Cardiac fibroblast (primary cell): ENCODE results near the gene SLC25A23.
A peak's percentile ranks its signal among the peaks of the same experiment; 100 is the strongest.

Experiments
- DNase-seq, 2 donors: peaks; one replicate each; pipeline versions ENCODE4 v3.0.0 to v3.0.0-alpha.2; 2010; ENCODE audit warnings: low read depth in 2 of 2
- H3K4me3 ChIP-seq, 2 donors: replicated peaks in 1 of 2; 1 replicate in 1 of 2; 2 replicates in 1 of 2; pipeline ENCODE4 v1.5.1; 2011; ENCODE audit warnings: low read depth in 2 of 2, low read length in 2 of 2, mild to moderate bottlenecking in 2 of 2, moderate library complexity in 1 of 2
- TF ChIP-seq, protein P1 (sequence below): IDR thresholded peaks from one replicate; pipeline ENCODE4 v1.5.1; 2011; ENCODE audit warnings: low read depth, mild to moderate bottlenecking, low read length, inconsistent platforms

The SLC25A23 gene

DNA sequence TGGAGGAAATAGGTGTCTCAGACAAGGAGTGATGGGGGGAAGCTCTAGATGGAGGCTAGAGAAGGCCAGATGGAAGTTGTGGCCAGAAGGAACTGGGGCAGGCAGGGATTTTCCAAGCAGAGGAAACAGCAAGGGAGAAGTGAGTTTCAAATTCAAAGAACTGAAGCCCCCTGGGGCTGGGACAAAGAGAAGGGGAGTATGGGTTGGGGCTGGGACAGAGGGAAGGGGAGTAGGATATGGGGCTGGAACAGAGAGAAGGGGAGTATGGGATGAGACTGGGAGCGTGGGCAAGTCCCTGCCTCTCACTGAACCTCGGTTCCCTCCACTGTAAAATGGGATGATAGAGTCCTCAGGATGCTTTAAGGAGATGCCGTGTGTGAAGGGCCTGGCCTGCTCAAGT lies 64.8 kb downstream of the SLC25A23 start:
- TF ChIP-seq, protein P1, sequence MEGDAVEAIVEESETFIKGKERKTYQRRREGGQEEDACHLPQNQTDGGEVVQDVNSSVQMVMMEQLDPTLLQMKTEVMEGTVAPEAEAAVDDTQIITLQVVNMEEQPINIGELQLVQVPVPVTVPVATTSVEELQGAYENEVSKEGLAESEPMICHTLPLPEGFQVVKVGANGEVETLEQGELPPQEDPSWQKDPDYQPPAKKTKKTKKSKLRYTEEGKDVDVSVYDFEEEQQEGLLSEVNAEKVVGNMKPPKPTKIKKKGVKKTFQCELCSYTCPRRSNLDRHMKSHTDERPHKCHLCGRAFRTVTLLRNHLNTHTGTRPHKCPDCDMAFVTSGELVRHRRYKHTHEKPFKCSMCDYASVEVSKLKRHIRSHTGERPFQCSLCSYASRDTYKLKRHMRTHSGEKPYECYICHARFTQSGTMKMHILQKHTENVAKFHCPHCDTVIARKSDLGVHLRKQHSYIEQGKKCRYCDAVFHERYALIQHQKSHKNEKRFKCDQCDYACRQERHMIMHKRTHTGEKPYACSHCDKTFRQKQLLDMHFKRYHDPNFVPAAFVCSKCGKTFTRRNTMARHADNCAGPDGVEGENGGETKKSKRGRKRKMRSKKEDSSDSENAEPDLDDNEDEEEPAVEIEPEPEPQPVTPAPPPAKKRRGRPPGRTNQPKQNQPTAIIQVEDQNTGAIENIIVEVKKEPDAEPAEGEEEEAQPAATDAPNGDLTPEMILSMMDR = no peak
- DNase-seq = no peak

DNA sequence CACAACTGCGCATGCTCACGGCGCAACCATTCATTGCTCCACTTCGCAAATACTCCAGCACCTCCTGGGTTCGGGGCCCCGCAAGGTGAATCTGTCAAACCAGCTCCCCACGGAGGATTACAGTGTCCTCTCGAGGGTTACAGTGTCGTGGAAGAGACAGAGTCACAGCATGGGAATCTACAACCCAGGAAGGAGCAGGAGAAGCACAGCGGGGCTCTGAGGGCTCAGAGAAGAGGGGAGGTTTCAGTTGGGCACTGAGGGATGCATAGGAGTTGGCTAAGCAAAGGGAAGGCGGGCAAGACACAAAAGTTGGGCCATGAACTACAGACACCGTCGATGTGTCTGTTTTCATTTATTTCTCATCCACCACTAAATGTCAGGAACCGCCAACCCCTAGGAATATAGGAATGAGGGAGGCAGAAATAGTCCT lies 65.6 kb downstream of the SLC25A23 start:
- TF ChIP-seq, protein P1 = no peak
- DNase-seq = no peak
- peak overlapping the region; percentile 86 to 90 for H3K4me3 ChIP-seq

More for the DNA sequence above, 64.8 kb downstream of the SLC25A23 start:
- H3K4me3 ChIP-seq = no peak overlapping the region

DNA sequence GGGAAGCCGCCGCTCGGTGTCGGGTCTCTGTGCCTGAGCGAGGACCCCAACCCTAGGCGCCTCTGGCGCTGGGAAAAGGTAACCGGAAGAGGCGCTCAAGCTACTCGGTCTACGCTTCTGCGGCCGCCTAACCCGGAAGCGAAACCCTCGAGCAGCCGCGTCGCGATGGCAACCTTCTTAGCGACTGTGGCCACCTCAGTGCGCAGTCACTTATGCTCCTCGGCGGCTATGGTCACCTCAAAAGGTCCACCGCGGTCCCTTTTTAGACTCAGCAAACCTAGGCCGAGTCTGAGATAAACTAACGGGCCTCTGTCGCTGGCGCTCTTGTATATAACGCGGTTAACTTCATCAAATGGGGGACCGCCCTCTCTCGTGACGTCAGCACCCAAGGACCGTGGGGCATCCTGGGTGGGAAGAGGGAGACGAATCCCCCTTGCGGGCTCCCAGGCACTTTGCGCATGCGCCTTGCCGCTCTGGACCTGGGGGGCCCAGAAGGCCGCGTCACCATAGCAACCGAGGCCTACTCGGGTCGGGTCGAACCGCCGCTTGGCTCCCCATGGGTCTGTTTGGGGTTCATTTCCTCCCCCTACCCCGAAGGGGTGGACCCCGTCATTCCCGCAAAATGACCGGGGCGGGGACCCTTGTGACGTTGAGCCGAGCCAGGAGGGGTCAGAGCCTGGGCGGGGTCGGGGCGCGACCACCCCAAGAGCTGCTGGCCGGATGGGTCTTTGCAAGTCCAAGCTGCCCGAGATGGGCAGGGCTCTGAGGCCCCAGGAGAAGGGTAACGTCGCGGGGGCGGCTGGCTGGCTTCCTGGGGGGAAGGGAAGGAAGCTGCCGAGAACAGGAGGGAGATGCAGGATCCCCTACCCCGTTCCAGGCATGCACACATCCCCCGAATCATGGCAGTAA lies 66.3 kb downstream of the SLC25A23 start, which contains the start of gene GTF2F1:
GTF2F1 (minus strand) TSS at position 91 of the 909 bp plus-strand sequence. CDS start 169 bp downstream, outside the sequence.
- peak; percentile 97 to 98 for DNase-seq
- H3K4me3 ChIP-seq = peak within 1 kb of the TSS; percentile 86 to 90
- TF ChIP-seq, protein P1 = peak; percentile 33

DNA sequence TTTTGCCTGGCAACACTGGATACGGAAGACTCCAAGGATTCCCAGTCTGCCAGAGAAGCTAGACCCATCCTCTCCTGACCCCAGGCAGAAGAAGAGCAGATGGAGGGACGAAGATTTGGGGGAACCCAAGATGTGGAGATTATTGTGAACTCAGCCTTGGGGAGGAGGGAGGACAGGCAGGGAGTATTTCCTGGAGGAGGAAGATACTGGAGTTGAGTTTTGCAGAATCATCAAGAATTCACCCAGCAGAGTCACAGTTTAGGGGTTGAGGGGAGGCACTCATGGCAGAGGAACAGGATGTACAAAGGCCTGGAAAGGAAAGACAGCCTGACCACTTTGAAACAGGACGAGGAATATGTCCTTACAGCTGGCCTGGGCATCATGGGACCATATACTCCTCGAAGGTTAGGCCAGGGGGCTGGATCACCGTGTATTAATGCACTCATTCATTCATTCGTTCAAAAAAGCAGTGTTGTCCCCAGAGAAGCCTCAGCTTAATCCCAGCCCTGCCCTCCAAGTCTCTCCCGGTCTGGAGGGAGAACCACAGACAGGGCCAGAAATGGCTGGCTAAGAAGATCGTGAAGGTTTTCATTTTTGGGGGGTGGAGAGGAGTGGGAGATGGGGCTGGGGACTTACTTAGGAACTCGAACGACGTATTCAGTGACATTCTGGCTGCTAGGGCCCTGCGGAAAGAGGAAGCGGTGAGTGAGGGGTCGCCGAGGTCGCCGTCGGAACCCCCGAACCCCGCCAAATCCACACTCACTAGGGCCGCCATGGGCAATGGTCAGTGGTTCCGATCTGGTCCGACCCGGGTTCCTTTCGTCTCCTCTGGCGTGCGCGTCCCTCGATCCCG lies 67.1 kb downstream of the SLC25A23 start:
- DNase-seq = no peak
- peak overlapping the region; percentile 86 to 90 for H3K4me3 ChIP-seq
- TF ChIP-seq, protein P1 = no peak
